WTC11 (cell line): ENCODE data around the gene POLR3G. TPM values are rescaled to one million over a fixed set of nuclear protein-coding genes. Genes with fewer than 3 reads are reported as not detected.
A peak's percentile ranks its signal among the peaks of the same experiment; 100 is the strongest.

Experiments
- ATAC-seq: fragments of 200-7000 bp; cut with Tn5 transposase; 2 replicates; pipeline ENCODE4 v1.10.0; 2021; ENCODE audit warnings: mild to moderate bottlenecking, moderate library complexity
- CTCF ChIA-PET: fragments of 300-600 bp; sonication (Branson Sonifier 250); formaldehyde crosslinking; loops from one replicate; lab custom pipeline; 2021; ENCODE audit warnings: antibody characterized with exemption; lab: Charles Lee
- POLR2A ChIA-PET: fragments of 350-600 bp; sonication (Branson Sonifier 250); formaldehyde crosslinking; loops from one replicate; lab custom pipeline; 2021; ENCODE audit warnings: antibody characterized with exemption; lab: Charles Lee
- DNase-seq: peaks from one replicate; pipeline ENCODE4 v3.0.0; 2021; ENCODE audit warnings: low spot score
- H3K27ac Mint-ChIP-seq: 2 replicates; pipeline ENCODE4 v1.8.0; 2021; ENCODE audit warnings: mixed read lengths
- H3K27me3 Mint-ChIP-seq: 2 replicates; pipeline ENCODE4 v1.8.0; 2021; ENCODE audit warnings: low read depth, mild to moderate bottlenecking, moderate library complexity, mixed read lengths
- H3K36me3 Mint-ChIP-seq: 2 replicates; pipeline ENCODE4 v1.8.0; 2021; ENCODE audit warnings: mixed read lengths
- H3K4me1 Mint-ChIP-seq: 2 replicates; pipeline ENCODE4 v1.8.0; 2022; ENCODE audit warnings: mixed read lengths
- H3K4me3 Mint-ChIP-seq: 2 replicates; pipeline ENCODE4 v1.8.0; 2021; ENCODE audit warnings: mild to moderate bottlenecking, moderate library complexity, mixed read lengths
- H3K9me3 Mint-ChIP-seq: 2 replicates; pipeline ENCODE4 v1.8.0; 2021; ENCODE audit warnings: mixed read lengths
- ATF2 ChIP-seq: sonication (generic); formaldehyde crosslinking; IDR thresholded peaks from 2 replicates; pipeline ENCODE4 v1.8.1; 2022; ENCODE audit warnings: low read depth, missing genetic modification reagents, borderline replicate concordance
- CBFB ChIP-seq: sonication (generic); formaldehyde crosslinking; IDR thresholded peaks from 2 replicates; pipeline ENCODE4 v1.8.1; 2022; ENCODE audit warnings: mild to moderate bottlenecking, low read depth, missing genetic modification reagents
- CDX4 ChIP-seq: fragments of 250-450 bp; sonication (Bioruptor Pico); IDR thresholded peaks from 2 replicates; pipeline ENCODE4 v1.9.0; 2021; ENCODE audit warnings: moderate library complexity, mild to moderate bottlenecking, inconsistent platforms, borderline replicate concordance
- E2F4 ChIP-seq: sonication (generic); formaldehyde crosslinking; IDR thresholded peaks from 2 replicates; pipeline ENCODE4 v1.8.1; 2022; ENCODE audit warnings: low read depth, mild to moderate bottlenecking, moderate library complexity, missing genetic modification reagents, borderline replicate concordance
- EMX1 ChIP-seq: fragments of 250-450 bp; sonication (Bioruptor Pico); IDR thresholded peaks from 2 replicates; pipeline ENCODE4 v1.8.0; 2021; ENCODE audit warnings: mild to moderate bottlenecking
- FOXP1 ChIP-seq: sonication (generic); formaldehyde crosslinking; IDR thresholded peaks from 2 replicates; pipeline ENCODE4 v1.8.0; 2022; ENCODE audit warnings: missing genetic modification reagents, mild to moderate bottlenecking, moderate library complexity, borderline replicate concordance
- IRF1 ChIP-seq: sonication (generic); formaldehyde crosslinking; IDR thresholded peaks from 2 replicates; pipeline ENCODE4 v1.8.0; 2023; ENCODE audit warnings: missing genetic modification reagents
- IRF2 ChIP-seq: sonication (generic); formaldehyde crosslinking; IDR thresholded peaks from 2 replicates; pipeline ENCODE4 v1.8.0; 2022; ENCODE audit warnings: low read depth, missing genetic modification reagents, borderline replicate concordance
- JUN ChIP-seq: sonication (generic); formaldehyde crosslinking; IDR thresholded peaks from 2 replicates; pipeline ENCODE4 v1.8.0; 2023; ENCODE audit warnings: mild to moderate bottlenecking, missing genetic modification reagents
- MAX ChIP-seq: sonication (generic); formaldehyde crosslinking; IDR thresholded peaks from 2 replicates; pipeline ENCODE4 v1.8.0; 2022; ENCODE audit warnings: mild to moderate bottlenecking, missing genetic modification reagents
- NR3C1 ChIP-seq: sonication (generic); formaldehyde crosslinking; conservative IDR thresholded peaks from 2 replicates; pipeline ENCODE4 v1.8.1; 2023; ENCODE audit warnings: low read depth, mild to moderate bottlenecking, missing genetic modification reagents
- RELA ChIP-seq: sonication (generic); formaldehyde crosslinking; IDR thresholded peaks from 2 replicates; pipeline ENCODE4 v1.8.1; 2022; ENCODE audit warnings: missing genetic modification reagents, mild to moderate bottlenecking, borderline replicate concordance
- SMAD4 ChIP-seq: sonication (generic); formaldehyde crosslinking; IDR thresholded peaks from 2 replicates; pipeline ENCODE4 v1.8.0; 2022; ENCODE audit warnings: mild to moderate bottlenecking, missing genetic modification reagents
- SP1 ChIP-seq: sonication (generic); formaldehyde crosslinking; conservative IDR thresholded peaks from 2 replicates; pipeline ENCODE4 v1.8.1; 2022; ENCODE audit warnings: missing genetic modification reagents
- ZMAT4 ChIP-seq: fragments of 250-450 bp; sonication (Bioruptor Pico); IDR thresholded peaks from 2 replicates; pipeline ENCODE4 v1.9.0; 2021; ENCODE audit warnings: mild to moderate bottlenecking
- ZNF263 ChIP-seq: sonication (generic); formaldehyde crosslinking; IDR thresholded peaks from 2 replicates; pipeline ENCODE4 v1.8.1; 2022; ENCODE audit warnings: low read depth, mild to moderate bottlenecking, moderate library complexity, missing genetic modification reagents
- ZNF416 ChIP-seq: fragments of 250-450 bp; sonication (Bioruptor Pico); IDR thresholded peaks from 2 replicates; pipeline ENCODE4 v1.9.0; 2021; ENCODE audit warnings: mild to moderate bottlenecking, inconsistent platforms
- ZNF425 ChIP-seq: fragments of 250-450 bp; sonication (Bioruptor Pico); conservative IDR thresholded peaks from 2 replicates; pipeline ENCODE4 v1.9.0; 2021; ENCODE audit warnings: mild to moderate bottlenecking
- ZNF671 ChIP-seq: fragments of 250-450 bp; sonication (Bioruptor Pico); IDR thresholded peaks from 2 replicates; pipeline ENCODE4 v1.8.0; 2021; ENCODE audit warnings: mild to moderate bottlenecking
- total RNA-seq: library from RNA; stranded (reverse); gene quantifications from 3 replicates; pipeline ENCODE4 v1.2.3, GENCODE V29; 2021

POLR3G gene
- total RNA-seq, 1 experiment from 2014 or later, result 95.4 TPM

- TF ChIP-seq ZMAT4 (CRISPR knock-in tag) (no peak), RELA (CRISPR knock-in tag) (no peak), EMX1 (no peak), IRF2 (CRISPR knock-in tag) (no peak), JUN (CRISPR knock-in tag) (no peak), ZNF263 (CRISPR knock-in tag) (no peak), ATF2 (CRISPR knock-in tag) (no peak), MAX (no peak), SP1 (CRISPR knock-in tag) (no peak), SMAD4 (no peak), CBFB (no peak), ZNF425 (no peak), NR3C1 (CRISPR knock-in tag) (no peak), IRF1 (CRISPR knock-in tag) (no peak)
- H3K4me3 Mint-ChIP-seq, result no peak overlapping the region
- no peak for DNase-seq
- H3K9me3 Mint-ChIP-seq, result peaks cover 5% of the 10 kb centered on the region; the same call in 1 of the 2 replicates
- peaks cover 24% of the 10 kb centered on the region for H3K4me1 Mint-ChIP-seq
- ATAC-seq, result no peak
- CTCF ChIA-PET, result no interaction called here
- POLR2A ChIA-PET, result no interaction called here
- no peak overlapping the region for H3K27ac Mint-ChIP-seq
- no peaks in the 10 kb centered on the region for H3K36me3 Mint-ChIP-seq
- H3K27me3 Mint-ChIP-seq, result no peaks in the 10 kb centered on the region
These were observed 60.3 kb downstream of the POLR3G start for GRCh38 chr5:90534922-90535321.

GRCh38 chr5:90542827-90543519, 68.3 kb downstream of the POLR3G start:
- no peak for TF ChIP-seq ZNF416 (CRISPR knock-in tag)
- TF ChIP-seq CDX4 (CRISPR knock-in tag), result no peak
- no peak for TF ChIP-seq E2F4 (CRISPR knock-in tag)
- TF ChIP-seq ZNF671 (CRISPR knock-in tag), result no peak
- no peak for TF ChIP-seq FOXP1
- ChIA-PET CTCF (no interaction called here), POLR2A (no interaction called here)
- peak; percentile 83 for ATAC-seq
- no peak for DNase-seq
- Mint-ChIP-seq H3K27ac (peak overlapping the region; percentile 86), H3K4me1 (peaks cover 49% of the 10 kb centered on the region), H3K27me3 (no peaks in the 10 kb centered on the region), H3K9me3 (peaks cover 19% of the 10 kb centered on the region), H3K36me3 (no peaks in the 10 kb centered on the region), H3K4me3 (no peak overlapping the region)
